ENCODE measurements around the gene ATPAF1.

Gene ATPAF1

DNA sequence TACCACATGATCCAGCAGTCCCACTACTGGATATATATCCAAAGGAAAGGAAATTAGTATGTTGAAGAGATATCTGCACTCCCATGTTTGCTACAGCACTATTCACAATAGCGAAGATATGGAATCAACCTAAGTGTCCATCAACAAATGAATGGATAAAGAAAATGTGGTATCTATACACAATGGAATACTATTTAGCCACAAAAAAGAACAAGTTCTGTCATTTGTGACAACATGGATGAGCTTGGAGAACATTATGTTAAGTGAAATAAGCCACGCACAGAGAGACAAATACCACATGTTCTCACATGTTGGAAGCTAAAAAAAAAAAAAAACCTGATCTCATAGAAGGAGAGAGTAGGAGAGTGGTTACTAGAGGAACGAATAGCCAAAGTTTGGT is 17.7 kb downstream of the ATPAF1 start:
- DNase-seq (ENCODE audit: low read depth in 2 of 2): no peak

DNA sequence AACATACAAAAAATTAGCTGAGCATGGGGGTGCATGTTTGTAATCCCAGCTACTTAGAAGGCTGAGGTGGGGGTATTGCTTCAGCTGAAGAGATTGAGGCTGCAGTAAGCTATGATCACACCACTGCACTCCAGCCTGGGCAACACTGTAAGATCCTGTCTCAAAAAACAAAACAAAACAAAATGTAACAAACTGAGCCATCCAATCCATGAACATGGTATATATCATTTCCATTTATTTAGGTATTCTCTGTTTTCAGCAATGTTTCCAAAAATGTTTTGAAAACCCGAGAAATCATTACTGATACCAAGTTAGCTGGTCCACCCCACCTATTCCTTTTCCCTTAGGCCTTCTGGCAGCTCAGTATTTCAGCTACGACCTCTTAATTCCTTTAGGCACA is 18.4 kb downstream of the ATPAF1 start:
- no peak for DNase-seq (ENCODE audit: low read depth in 2 of 2)

DNA sequence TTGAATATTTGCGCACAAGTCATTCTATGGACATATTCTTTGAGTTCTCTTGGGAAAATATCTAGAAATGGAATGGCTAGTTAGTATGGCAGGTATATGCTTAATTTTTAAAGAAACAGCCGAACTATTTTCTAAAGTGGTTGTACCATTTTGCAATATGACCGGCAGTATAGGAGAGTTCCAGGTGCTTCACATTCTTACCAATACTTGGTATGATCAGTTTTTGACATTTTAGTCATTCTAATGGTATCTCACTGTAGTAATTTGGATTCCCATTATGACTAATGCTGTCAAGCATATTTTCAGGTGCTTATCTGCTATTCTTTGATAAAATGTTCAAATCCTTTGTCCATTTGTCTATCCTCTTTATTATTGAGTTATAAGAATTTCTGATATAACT is 20.6 kb downstream of the ATPAF1 start:
- DNase-seq (ENCODE audit: low read depth in 2 of 2): no peak

DNA sequence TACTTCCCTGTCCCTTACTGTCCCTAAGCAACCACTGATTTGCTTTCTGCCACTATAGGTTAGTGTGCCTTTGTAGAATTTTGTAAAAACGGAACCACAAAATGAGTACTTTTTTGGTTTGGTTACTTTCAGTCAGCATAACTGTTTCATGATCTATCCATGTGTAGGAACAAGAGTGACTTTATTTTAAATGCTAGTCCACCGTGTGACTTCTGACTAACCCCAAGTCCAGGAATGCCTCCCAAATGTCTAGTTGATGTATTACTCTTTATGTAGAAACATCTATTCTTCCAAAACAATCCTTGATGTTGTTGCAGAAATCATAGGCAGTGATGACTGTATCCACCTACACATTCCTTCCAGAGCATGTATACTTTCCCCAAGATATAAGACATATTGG is 21.3 kb downstream of the ATPAF1 start:
- no peak for DNase-seq (ENCODE audit: low read depth in 2 of 2)

DNA sequence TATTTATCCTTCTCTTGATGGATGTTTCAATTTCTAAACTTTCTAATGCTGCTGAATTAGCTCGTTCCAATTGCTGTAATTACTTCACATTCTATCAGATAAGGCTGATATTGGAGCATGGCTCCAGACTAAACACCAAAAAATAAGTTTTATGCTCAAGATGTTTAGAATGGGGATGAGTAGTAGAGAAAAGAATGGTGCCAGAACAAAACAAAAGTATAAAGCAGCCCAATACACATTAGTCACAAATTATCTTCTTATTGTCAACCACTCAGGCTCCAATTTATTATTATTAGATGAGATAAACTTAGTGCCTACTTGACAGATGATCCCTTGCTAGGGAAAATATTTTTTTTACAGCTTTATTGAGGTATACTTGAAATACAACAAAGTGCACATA is 21.8 kb downstream of the ATPAF1 start:
- no peak for DNase-seq (ENCODE audit: low read depth in 2 of 2)

DNA sequence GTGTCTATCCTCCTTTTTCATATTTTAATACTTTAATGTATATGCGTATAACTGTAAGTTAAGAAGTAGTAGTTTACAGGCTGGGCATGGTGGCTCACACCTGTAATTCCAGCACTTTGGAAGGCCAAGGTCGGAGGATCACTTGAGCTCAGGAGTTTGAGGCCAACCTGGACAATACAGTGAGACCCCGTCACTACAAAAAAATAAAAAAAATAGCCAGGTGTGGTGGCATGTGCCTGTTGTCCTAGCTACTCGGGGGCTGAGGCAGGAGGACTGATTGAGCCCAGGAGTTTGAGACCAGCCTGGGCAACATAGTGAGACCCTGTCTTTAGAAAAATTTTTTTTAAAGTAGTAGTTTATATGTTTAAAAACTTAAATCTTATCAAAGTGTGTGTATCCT is 22.3 kb downstream of the ATPAF1 start:
- no peak for DNase-seq (ENCODE audit: low read depth in 2 of 2)

DNA sequence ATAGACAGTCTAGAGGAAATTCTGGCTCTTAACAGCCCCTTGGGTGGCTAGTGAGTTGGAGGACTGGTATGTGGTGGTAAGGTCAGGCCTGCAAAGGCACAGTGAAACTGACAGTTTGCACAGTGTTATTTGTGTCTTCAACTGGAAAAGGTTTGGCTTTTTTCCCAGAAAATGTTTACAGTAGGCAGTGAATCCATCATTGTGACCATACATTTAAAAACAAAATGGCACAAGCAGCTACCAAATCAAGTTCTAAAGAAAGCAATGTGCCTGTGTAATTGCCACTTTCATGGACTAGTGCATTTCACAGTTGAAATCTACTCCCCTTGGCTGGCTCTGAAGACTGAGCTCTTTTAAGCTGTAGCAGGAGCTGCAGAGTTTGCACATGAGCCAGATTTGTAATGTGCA is 24.8 kb downstream of the ATPAF1 start:
- DNase-seq (ENCODE audit: low read depth in 2 of 2): no peak

DNA sequence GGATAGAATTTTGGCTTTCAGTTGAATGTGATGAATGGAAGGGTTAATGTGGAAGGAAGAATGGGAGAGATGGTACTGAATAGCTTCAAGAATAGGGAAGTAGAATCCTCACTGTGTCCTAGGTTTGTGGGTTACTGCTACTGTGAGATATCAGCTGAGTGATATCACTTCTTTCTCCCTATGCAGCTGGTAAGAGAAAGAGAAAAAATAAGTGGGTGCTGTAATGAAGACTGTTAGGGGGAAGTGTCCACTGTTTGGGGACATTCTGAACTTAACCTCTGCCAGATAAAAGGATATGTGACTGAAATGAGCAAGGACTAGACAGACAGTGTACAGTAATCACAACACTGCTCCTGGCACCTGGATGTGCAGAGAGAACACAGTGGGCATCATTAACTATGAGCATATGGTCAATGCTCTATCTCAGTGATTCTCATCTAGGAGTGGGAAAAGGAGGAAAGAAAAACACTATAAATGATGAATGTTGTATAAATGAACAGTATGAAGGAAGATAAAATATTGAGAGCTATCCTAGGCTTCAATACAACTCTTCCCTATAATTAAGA is 26.0 kb downstream of the ATPAF1 start:
- DNase-seq (ENCODE audit: low read depth in 2 of 2): no peak

DNA sequence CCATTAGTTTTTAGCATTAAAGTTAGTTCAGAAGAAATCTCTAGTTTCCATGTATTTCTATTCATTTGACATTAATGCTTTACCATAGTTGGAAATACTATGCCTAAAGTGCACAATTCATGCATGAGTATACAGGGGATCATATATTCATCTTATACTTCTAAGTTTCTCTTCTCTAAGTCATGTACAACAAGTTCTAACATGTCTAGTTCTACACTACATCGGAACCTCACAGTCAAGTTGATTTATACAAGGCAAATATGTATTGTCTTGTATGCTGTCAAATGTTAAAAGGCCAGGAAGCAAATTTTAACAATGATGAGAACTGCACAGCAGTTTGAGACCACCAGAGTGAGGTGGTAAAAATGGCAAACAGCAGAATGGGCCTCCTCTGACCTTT is 28.6 kb downstream of the ATPAF1 start:
- DNase-seq (ENCODE audit: low read depth in 2 of 2): no peak

DNA sequence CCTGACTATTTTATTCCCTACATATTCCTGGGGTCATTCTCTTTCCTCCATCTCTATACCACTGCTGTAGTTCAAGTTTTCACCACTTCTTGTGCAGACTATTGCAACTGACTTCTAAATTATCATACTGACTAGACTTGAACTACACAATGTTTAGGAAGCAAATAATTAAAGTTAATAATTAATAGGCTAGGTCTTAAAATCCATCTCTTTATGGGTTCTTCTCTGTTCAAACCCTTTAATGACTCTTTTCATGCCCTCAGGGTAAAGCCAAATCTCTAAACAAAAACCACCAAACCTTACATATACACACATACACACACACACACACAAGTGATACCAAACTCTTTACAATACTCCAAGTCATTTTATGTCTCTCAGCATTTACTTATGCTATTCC is 29.2 kb downstream of the ATPAF1 start:
- no peak for DNase-seq (ENCODE audit: low read depth in 2 of 2)

DNA sequence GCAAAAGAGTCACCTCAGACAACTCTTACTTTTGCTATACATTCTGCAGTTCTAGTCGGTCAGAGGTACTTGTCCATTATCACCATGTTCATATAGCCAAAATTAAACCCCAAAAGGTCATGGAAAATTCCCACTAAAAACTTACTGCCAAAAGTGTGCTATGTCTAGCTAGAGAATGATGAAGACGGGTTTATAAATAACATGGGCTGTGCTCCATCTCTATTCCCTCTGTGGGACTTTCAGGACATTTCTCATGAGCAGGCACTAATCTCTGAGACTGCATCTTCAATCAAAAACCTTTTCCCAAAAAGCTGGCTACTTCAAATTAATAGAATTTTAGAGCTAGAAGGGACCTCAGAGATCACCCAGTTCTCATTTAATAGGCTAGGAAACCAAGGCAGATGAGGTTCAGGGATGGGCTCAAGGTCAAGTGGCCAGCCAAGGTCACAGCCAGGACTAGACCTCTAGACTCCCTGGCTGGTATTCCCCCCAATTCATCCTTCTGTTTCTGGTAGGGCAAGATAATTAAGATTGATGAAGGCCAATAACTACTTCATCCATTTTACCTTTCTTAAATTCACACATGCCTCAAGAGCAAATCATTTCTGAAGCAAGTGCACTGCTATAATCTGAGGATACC is 30.6 kb downstream of the ATPAF1 start:
- no peak for DNase-seq (ENCODE audit: low read depth in 2 of 2)

DNA sequence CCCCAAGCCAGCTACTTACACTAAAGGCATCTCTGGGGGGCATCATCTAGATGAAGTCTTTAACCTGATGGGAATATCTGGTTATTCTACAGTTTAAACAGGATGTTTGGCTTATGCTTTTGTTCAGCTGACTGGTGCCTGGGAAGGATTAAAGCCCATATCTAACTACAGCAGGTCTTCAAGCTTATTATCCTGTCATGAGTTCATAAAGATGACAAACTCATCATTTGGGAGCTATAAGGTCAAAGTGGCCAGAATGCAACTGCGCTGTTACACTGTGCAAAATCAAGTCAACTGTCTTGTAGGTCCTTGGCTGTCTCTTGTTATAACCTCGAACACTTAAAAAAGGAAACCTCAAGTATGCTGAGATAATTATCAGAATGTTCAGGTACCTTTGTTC is 33.0 kb downstream of the ATPAF1 start:
- DNase-seq (ENCODE audit: low read depth in 2 of 2): no peak

DNA sequence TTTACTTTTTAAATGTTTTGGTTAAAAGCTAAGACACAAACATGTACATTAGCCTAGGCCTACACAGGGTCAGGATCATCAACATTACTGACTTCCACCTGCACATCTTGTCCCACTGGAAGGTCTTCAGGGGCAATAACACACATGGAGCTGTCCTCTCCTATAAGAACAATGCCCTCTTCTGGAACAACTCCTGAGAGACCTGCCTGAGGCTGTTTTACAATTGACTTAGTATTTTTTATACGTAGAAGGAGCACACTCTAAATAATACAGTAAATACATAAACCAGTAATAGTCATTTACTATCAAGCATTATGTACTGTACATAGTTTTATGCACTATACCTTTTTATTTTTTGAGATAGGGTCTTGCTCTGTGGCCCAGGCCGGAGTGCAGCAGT is 37.4 kb downstream of the ATPAF1 start:
- DNase-seq (ENCODE audit: low read depth in 2 of 2): no peak

DNA sequence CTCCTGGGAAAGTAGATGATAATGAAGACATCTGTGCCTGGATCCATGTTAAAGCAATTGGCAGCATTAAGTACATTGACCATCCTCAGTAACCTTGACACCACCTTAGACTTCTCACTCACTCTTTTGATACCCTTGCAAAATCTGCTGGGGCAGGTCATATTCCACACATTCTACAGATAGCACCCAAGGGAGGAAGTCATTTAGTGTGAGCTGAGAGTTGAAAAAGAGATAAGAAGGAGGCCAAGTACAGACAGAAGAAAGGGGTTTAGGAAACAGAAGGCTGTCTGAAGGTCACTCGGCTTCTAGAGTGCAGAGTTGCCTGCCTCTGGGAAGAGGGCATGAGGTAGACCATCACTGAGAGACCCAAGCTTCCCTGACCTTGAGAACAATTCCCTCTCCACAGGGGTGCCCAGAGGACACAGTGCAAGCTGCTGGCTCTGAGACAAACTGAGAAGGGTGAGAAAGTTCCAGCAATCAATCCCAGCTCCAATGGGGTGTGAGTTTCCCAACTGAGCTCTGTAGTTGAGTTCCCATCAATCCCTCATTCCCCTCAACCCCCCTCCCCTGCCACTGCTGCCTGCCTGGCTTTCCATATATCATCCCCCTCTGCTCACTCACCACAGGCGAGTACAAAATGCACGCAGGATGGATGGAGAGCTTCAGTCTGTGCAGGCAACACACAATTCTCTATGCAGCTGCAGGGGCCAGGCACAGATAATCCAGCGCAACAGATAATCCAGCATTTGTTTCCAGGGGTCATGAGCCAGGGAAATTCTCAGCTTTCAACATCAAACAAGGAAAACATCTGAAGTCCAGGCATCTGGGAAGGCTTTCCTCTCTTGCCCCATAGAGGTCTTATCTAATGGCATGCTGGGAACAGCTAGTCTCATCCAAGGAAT is 44.2 kb downstream of the ATPAF1 start:
- DNase-seq (ENCODE audit: low read depth in 2 of 2): no peak

DNA sequence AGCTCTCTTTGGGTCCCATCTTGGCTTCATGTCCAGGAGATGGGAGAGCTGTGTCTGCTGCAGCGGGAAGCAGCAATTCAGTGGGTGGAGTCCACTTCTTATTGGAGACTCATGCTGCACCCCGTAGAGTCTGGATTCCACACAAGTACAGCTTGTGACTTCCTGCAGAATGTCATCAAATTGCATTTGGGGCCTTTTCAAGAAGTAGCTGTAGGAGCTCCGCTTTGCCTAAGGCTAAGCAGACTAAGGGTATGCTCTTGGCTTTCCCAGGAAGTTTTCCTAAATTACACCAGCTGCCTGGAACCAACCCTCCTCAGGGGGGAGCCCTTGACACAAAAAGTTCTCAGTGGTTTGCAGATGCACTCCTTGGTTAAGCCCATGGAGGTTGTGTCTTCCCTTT is 45.8 kb downstream of the ATPAF1 start:
- no peak for DNase-seq (ENCODE audit: low read depth in 2 of 2)

DNA sequence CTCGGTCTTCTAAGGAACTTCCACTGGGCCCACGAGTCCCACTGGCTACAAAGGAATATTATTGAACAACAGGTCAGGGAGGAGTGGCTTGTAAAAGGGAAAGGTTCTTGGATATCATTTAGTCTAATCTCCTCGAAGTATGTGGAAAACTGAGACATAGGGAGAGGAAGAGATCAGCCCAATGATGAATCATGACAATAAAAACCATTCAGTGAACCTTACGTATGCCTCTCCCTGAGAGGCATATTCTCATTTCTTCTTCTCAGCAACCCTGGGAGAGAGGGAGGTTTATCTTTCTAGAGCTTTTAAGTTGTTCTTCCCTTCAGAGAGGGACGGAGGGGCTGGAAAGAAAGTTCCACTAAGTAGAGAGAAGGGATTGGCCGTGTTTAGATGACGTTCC is 46.2 kb downstream of the ATPAF1 start:
- no peak for DNase-seq (ENCODE audit: low read depth in 2 of 2)

DNA sequence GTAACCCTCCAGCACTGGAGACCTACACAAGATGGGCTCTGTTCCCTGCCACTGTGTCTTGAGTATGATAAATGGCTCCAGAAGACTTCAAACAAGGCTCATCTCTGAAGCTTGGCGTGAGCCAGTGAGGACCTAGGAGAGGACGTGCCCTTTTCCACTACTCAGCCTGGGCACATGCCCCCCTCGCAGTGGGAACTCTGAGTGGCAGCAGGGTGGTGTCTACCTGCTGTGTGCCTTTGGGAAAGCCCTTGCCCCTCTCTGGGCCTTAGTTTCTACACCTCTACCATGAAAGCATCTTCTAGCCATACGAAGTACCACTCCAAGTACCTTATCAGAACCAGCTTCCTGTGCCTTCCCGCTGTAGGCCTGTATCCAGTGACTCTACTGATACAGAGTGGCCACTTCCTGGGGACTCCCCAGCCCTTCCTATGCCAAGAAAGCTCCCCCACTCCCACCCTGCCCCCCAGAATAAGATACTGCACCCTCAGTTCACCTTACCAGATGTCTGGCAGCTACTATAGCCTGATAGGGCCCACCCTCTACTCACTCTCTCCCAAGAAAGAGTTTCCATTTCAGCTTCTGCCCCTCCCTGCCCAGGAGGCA is 48.4 kb downstream of the ATPAF1 start:
- no peak for DNase-seq (ENCODE audit: low read depth in 2 of 2)

DNA sequence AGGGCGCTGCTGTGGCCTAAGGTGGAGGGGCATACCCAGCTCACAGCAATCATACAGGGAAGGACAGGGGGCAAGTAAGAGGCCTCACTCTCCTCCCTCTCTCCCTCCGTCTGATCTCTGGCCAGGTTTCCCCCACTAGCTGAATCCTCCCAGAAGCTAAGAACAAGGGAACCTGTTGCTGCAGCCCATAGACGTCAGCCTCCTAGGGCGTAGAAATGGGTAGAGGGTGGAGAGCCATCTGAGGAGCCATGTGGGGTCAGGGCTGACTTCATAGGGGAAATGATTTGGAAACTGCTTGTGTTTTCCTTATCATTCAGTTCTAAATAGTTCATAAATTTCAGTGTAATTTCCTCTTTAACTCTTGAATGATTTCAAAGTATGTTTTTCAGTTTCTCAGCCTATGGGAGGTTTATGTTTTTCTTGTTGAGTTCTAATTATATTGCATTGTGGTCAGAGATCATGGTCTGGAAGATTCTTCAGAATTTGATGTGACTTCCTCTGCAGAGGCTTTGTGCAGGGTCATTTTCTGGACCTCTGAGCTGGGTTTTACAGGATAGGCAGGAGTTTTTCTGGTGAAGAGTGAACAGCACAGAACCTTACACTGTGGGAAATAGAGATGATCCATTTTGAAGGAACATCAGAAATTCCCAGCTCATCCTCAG is 49.3 kb downstream of the ATPAF1 start:
- no peak for DNase-seq (ENCODE audit: low read depth in 2 of 2)

DNA sequence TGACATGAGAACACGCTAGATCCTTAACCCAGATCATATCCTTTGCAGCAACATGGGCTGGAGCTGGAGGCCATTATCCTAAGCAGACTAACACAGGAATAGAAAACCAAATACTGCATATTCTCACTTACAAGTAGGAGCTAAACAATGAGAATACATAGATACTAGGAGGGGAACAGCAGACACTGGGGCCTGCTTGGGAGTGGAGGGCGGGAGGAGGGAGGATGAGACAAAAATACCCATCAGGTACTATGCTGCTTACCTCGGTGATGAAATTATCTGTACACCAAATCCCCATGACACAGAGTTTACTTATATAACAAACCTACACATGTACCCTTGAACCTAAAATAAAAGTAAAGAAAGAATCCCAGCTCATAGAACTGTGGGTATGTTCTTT is 50.3 kb downstream of the ATPAF1 start:
- DNase-seq (ENCODE audit: low read depth in 2 of 2): no peak

DNA sequence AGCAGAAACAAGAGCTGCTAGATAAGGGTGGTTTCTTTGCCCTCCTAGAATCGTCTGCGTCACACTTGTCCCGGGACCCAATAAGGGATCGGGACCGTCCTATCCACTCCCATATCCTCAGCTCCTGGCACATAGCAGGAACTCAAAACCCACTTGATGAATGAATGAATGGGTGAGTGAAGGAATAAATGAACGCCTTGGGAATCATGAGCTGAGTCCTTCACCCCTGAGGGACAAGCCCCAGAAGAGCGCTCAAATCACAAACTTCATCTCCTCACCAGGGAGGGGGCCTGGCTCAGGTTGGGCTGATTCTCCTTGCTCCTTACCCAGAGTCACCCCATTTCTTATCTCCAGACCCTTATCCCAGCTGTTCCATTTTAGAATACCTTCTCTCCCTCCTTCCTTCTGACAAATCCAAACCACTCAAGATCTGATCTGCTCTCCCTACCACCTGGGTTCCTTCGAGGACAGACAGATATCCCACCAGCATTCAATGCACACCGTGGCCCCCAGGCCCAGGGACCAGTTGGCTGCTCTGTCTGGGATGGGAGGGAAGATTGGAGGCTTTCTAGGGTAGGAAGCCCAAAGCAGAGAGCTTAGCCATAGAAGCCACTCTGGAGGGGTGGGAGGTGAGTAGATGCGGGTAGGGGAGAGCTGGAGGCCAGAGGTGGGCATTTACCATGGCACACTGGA is 50.9 kb downstream of the ATPAF1 start:
- DNase-seq (ENCODE audit: low read depth in 2 of 2): no peak

DNA sequence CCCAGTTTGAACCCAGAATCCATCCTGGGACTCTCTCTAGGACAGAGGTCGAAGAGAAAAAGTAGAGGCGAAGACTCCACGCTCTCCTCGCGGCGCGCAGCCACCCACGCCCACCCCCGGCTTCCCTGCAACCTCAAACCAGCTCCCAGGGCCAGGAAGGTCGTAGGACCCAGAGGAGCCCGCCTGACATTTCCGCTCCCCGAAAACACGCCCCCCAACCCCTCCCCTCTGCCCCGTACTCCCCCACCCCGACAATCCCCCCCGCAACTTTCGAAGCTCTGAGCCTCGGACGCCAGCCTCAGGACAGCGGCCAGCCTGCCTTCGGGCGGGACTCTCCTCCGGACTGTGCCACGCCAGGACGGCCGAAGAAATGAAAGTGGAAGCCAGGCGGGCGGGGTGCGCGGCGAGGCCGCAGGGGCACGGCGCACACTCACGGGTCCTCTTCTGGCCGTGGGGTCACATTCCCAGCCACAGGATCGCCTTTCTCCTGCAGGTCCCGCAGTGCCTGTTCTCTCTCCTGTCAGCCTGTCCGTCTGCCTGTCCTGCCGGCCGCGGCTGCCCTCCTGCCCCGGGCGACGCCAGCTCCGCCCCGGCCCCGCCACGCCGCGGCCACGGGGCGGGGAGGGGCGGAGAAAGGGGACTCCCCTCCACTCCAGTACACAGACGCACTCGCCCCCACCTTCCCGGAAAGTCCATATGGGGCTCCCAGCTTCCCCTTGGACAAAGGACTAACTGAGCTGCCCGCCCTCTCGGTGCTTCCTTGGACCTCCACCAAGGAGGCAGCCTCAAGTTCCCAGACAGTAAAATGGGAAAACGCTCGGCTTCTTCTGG is 51.7 kb downstream of the ATPAF1 start, which contains the start of gene MOB3C:
TSS of gene MOB3C (minus strand) at position 535 of the 831 bp plus-strand sequence. CDS start 3,490 bp downstream, outside the sequence.
- DNase-seq (ENCODE audit: low read depth in 2 of 2): peak; percentile 37 to 50

Measured in stimulated activated CD8-positive, alpha-beta memory T cell treated with anti-CD3 and anti-CD28 coated beads, Interleukin-15, amount 100 ng/mL, for 48 hours (primary cell).